Measurements from ENCODE around the gene PAFAH2.

GRCh38 chr1:26031196-26031595, 33.3 kb upstream of the PAFAH2 start:
- TF ChIP-seq ZFP30 (CRISPR knock-in tag; IDR thresholded peaks at IDR 0.05) = no peak
- TF ChIP-seq ZFP3 (CRISPR knock-in tag; IDR thresholded peaks at IDR 0.05) = no peak
- no peak for TF ChIP-seq SNAI2 (CRISPR knock-in tag; IDR thresholded peaks at IDR 0.05)
- TF ChIP-seq OSR1 (CRISPR knock-in tag; IDR thresholded peaks at IDR 0.05) = no peak
- TF ChIP-seq CREB5 (CRISPR knock-in tag; IDR thresholded peaks at IDR 0.05; ENCODE audit: low read depth) = no peak
- no peak for TF ChIP-seq ZNF565 (CRISPR knock-in tag; conservative IDR thresholded peaks at IDR 0.05; ENCODE audit: low read depth)
- TF ChIP-seq PPARA (CRISPR knock-in tag; IDR thresholded peaks at IDR 0.05; ENCODE audit: borderline replicate concordance) = no peak
- no peak for TF ChIP-seq ZC3H10 (CRISPR knock-in tag; IDR thresholded peaks at IDR 0.05)
- no peak for TF ChIP-seq CSRNP3 (CRISPR knock-in tag; IDR thresholded peaks at IDR 0.05)
- no peak for TF ChIP-seq ARNTL (CRISPR knock-in tag; IDR thresholded peaks at IDR 0.05; ENCODE audit: borderline replicate concordance, low read depth)
- no peak for TF ChIP-seq CSDC2 (CRISPR knock-in tag; IDR thresholded peaks at IDR 0.05)
- TF ChIP-seq PATZ1 (CRISPR knock-in tag; IDR thresholded peaks at IDR 0.05; ENCODE audit: borderline replicate concordance) = no peak
